DMS53 treated with DMSO at 0.1 percent for 48 hours (cell line): ENCODE results near the gene CPA4.
"Not testable (repeated sequence)": the region's sequence is repeated elsewhere in the genome, so short reads cannot be mapped to it uniquely, and the experiment has no call there.

Experiments used
- DNase-seq: peaks from one replicate; lab custom pipeline; 2025; ENCODE audit not compliant: unreplicated experiment; lab: John Stamatoyannopoulos, UW

Gene CPA4

GRCh38 chr7:130292682-130293257 lies at the start of gene CPA4:
CPA4 (plus strand) TSS chr7:130293161; CDS start chr7:130293181, 20 bp downstream.
- no peak for DNase-seq

GRCh38 chr7:130243486-130243885 lies 49.5 kb upstream of the CPA4 start:
- not testable (repeated sequence) for DNase-seq

GRCh38 chr7:130246491-130246890 lies 46.5 kb upstream of the CPA4 start:
- not testable (repeated sequence) for DNase-seq

GRCh38 chr7:130248842-130249241 lies 44.1 kb upstream of the CPA4 start:
- DNase-seq, result not testable (repeated sequence)

- not testable (repeated sequence) for DNase-seq
Measured at GRCh38 chr7:130249626-130250025, 43.3 kb upstream of the CPA4 start.

GRCh38 chr7:130254555-130254954 lies 38.4 kb upstream of the CPA4 start:
- DNase-seq, result no peak

GRCh38 chr7:130256704-130257103 lies 36.3 kb upstream of the CPA4 start:
- no peak for DNase-seq

GRCh38 chr7:130258494-130259078 lies 34.4 kb upstream of the CPA4 start:
- no peak for DNase-seq

- DNase-seq, result no peak
Measured at GRCh38 chr7:130262448-130262847, 30.5 kb upstream of the CPA4 start.

GRCh38 chr7:130263130-130263529 lies 29.8 kb upstream of the CPA4 start:
- no peak for DNase-seq

GRCh38 chr7:130266258-130266960 lies 26.6 kb upstream of the CPA4 start, which contains the start of gene CPA2:
CPA2 (plus strand) TSS chr7:130266863; CDS start chr7:130266882, 19 bp downstream.
- no peak for DNase-seq

- DNase-seq, result no peak
Measured at GRCh38 chr7:130266961-130267321, 26.0 kb upstream of the CPA4 start.

- no peak for DNase-seq
Measured at GRCh38 chr7:130268463-130269317, 24.3 kb upstream of the CPA4 start.

GRCh38 chr7:130269318-130269694 lies 23.7 kb upstream of the CPA4 start:
- no peak for DNase-seq

GRCh38 chr7:130270947-130271800 lies 21.8 kb upstream of the CPA4 start:
- DNase-seq, result no peak

GRCh38 chr7:130272381-130273080 lies 20.4 kb upstream of the CPA4 start:
- no peak for DNase-seq

GRCh38 chr7:130273081-130273932 lies 19.7 kb upstream of the CPA4 start:
- no peak for DNase-seq

- DNase-seq, result no peak
Measured at GRCh38 chr7:130273933-130274255, 19.1 kb upstream of the CPA4 start.

- no peak for DNase-seq
Measured at GRCh38 chr7:130274296-130274695, 18.7 kb upstream of the CPA4 start.
